ENCODE results near the gene REM2.

The REM2 gene

GRCh38 chr14:22929961-22930364 lies 46.9 kb downstream of the REM2 start:
- DNase-seq (ENCODE audit: low read depth) = no peak

- DNase-seq (ENCODE audit: low read depth) = no peak
Measured at GRCh38 chr14:22932146-22932545, 49.1 kb downstream of the REM2 start.

- no peak for DNase-seq (ENCODE audit: low read depth)
Measured at GRCh38 chr14:22935156-22935555, 52.1 kb downstream of the REM2 start.
